ENCODE results near the gene ENAH.

ENAH gene

GRCh38 chr1:225449261-225449660 is 203.7 kb downstream of the ENAH start:
- DNase-seq, result no peak

DNA sequence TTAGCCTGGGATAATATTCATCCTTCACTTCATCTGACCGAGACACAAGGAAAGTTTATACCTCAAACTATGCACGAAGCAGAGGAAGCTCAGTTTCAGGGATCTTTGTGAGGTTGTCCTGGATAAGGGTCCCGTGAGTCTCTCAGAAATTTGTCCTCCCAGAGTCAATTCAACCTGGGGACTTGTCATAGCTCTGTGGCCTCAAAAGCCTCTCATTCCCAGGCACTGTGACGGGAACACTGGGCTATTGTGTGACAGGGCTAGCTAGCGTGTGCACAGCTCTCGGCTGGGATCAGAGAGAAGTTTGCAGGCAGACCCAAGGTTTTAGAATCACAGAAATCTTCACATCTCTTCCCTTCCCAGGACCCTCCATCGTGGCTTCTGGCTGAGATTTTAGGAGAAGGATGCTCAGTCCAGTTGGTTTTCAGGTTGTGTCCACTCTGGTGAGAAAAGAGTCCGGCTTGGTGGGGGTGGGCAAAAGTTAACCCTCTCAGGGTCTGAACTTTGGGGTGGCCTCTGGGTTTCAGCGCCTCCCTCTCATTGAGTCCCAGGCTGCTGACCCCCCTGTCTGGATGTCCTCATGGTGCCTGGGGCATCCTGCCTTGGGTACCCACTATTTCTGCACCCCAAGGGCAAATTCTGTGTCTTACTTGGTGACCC is 204.6 kb downstream of the ENAH start:
- no peak for DNase-seq

DNA sequence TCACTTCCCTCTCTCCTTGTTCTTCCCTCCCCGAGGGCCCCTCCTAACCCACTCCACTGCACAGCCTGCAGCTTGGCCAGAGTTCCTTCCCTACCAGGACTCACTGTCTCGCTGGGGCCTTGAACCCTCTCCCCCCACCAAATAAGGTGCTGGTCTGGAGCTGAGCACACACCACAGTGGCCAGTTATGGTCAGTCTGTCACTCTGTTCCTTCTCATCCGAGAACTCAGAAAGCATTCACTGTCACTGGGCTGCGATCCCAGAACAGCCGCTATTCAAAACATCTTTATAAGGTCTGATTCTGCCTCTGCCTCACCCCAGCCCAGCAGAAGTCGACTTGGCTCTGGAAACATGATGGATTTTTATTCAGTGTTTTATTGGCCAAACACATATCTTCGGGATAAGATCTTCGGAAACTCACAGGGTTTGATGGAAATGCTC is 205.3 kb downstream of the ENAH start:
- no peak for DNase-seq

- DNase-seq, result no peak
Observed at GRCh38 chr1:225446981-225447615, 205.8 kb downstream of the ENAH start.

DNA sequence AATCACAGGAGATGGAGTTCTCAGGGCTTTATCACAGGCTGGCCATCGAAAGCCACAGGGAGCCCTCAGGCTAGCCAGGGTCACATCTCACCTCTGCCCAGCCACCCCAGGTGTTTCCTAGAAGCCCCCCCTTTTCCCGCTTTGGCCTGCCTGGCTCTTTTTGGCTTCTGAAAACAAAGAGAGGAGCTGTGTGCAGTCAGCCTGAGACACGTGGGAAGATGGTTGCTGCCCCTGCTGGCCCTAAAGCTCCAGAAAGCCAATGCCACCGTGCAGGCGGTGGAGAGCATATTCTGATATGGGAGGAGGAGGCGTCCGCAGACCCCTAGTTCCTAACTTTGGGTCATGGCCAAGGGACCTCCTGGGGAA is 206.3 kb downstream of the ENAH start:
- no peak for DNase-seq

DNA sequence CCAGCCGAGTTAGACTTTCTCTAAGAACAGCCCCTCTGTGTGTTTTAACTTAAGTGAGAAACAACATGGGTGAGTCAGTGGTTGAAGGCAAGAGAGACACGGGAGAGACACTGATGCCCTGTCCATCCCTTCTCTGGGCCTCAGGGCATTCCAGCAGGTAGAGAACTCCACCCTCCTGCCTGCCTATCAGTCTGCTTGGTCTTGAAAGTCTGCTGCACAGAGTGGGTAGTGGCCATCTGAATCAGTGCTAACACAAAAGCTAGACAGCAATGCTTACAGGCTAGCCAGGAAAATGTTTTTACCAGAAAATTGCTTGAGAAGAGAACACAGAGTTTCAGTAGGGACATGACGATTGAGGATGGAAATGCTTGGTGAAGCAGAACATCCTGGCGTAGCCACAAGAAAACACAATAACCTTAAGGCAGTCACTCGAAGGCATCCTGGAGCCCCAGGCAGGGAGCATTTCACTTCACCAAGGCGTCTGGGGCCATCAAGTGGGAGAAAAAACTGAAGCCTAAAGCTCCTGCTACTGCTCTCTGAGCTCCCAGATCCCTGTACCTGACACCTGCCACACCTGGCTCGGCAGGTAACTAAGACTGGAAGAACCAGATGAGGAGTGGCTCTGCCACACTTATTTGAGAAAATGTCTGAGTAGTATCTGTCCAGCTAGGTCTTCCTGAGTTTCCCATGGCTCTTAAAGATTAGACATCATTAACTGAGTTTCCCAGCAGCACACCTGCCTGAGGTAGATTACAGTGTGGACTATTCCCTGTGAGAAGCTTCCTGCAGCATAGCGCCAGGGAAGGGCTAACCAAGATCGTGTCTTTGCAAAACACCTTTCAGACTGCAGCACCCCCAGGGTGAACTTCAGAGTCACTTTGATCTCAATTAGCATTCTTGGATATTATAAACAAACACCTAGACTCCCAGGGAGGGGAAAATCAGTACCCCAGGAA is 207.0 kb downstream of the ENAH start:
- DNase-seq, result no peak

- DNase-seq, result no peak
Observed at GRCh38 chr1:225442123-225442505, 210.8 kb downstream of the ENAH start.

- no peak for DNase-seq
Observed at GRCh38 chr1:225441314-225442122, 211.4 kb downstream of the ENAH start.

DNA sequence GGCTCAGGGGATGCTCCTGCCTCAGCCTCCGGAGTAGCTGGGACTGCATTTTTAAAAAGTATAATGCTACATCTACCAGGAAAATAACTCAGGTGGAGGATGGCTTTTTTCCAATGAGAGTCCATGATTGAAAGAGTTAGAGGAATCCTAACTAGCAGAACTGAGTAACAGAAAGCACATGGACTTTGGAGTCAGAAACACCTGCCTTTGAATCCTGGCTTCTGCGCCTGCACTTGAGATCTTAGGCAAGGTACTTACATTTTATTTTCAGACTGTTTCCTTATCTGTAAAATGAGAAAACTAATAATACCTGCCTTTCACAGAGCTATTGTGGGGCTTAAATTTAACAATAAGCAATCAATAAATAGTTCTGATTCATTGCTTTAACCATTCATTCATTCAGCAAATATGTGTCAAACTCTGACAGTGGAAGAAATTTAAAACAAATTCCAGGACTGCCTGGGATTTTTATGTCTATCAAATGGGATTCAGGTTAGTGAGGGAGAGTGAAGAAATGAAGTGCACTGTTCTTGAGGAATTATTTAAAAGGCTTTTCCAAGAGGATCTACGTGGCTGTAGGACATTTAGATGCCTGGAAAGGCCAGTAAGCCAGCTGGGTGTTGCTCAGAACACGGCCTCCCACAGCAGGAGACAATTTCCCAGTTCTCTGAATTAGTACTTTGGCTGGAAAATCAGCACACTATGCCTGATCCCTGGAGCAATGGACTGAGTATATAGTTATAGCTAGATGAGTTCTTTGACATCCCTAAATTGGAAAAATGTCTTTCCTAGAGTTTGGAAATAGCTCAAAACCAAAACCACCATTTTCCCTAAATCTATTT is 212.3 kb downstream of the ENAH start:
- no peak for DNase-seq

DNA sequence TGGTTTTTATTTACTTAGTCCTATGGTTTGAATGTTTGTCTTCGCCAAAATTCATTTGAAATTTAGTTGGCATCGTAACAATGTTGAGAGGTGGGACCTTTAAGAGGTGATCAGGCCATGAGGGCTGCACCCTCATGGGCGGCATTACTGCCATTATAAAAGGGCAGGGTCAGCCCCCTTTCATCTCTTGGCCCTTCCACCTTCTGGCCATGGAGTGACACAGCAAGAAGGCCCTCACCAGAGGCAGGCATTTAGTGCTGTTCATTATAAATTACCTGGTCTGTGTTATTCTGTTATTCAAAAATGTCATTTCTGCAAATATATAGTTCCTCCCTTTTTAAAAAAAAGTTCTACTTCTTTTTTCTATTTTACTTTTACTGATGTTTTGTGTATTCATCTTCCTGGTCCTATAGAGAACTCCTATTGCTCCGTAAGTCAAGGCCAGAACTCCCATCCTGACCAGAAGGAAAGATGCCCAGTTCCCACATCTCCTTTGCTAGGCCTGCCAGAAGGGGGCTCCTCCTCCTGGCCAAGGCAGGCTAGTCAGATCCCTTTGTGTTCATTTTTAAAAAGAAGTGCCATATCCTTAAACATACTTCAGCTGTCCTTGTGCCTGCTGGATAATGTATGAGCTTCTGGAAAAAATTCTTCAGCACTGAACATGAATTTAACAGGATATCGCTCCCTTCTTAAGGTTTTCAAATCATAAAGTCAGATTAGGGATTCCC is 215.0 kb downstream of the ENAH start:
- no peak for DNase-seq

Data from DMS 273 treated with DMSO at 0.1 percent for 48 hours (cell line).